GM12872 (cell line): ENCODE results near the gene SLC5A2.

ENCODE experiments used
- CTCF ChIP-seq: IDR thresholded peaks from 3 replicates; pipeline ENCODE4 v1.5.1; 2011; ENCODE audit warnings: low read depth, mild to moderate bottlenecking, low read length, moderate library complexity; ENCODE audit not compliant: insufficient read depth

SLC5A2 gene

GRCh38 chr16:31535737-31536136 is 52.8 kb downstream of the SLC5A2 start:
- TF ChIP-seq CTCF = no peak

GRCh38 chr16:31536804-31537361 is 54.0 kb downstream of the SLC5A2 start:
- no peak for TF ChIP-seq CTCF

GRCh38 chr16:31537362-31538242 is 54.7 kb downstream of the SLC5A2 start:
- TF ChIP-seq CTCF = no peak
